Measurements from ENCODE around the gene XYLT1. TPM values are rescaled to one million over a fixed set of nuclear protein-coding genes. Genes with fewer than 3 reads are reported as not detected.

Gene XYLT1
- total and polyA plus RNA-seq, 9 of the 15 experiments (the other 6 are each of a cell fraction or from before 2014, with no cell fraction given): 0.03 to 0.09 (median 0.08) TPM; not detected in 6

- Histone ChIP-seq H4K20me1 (replicated peaks; ENCODE audit: control insufficient read depth, insufficient read depth, low read length) (no peaks in the 10 kb centered on the region; the same call in none of the 2 replicates), H3K27me3 (ENCODE audit: control insufficient read depth in 2 of 2, insufficient read depth in 2 of 2, low read length in 2 of 2) (peaks cover 0 to 26% of the 10 kb centered on the region in 2 experiments; a peak in 2 of 5 replicates), H3K79me2 (ENCODE audit: control insufficient read depth, insufficient read depth, low read length) (no peaks in the 10 kb centered on the region), H3K36me3 (ENCODE audit: control insufficient read depth, insufficient read depth, low read length) (no peaks in the 10 kb centered on the region), H3K9ac (ENCODE audit: insufficient read depth in 1 of 2, low read depth in 2 of 2, low read length in 2 of 2) (no peak overlapping the region), H3K9me3 (replicated peaks; ENCODE audit: control insufficient read depth, insufficient read depth, low read depth, low read length) (no peaks in the 10 kb centered on the region), H3K27ac (ENCODE audit: extremely low read depth, low read depth, low read length) (no peak overlapping the region), H2AFZ (ENCODE audit: low read depth, low read length) (no peak overlapping the region), H3K4me3 (no peak overlapping the region), H3K9me1 (ENCODE audit: control insufficient read depth, insufficient read depth, low read length) (no peaks in the 10 kb centered on the region), H3K4me2 (ENCODE audit: insufficient read depth, low read length) (no peak overlapping the region), H3K4me1 (replicated peaks in 1 of 2; ENCODE audit: control insufficient read depth in 2 of 2, insufficient read depth in 2 of 2, low read length in 2 of 2) (no peaks in the 10 kb centered on the region)
- in situ Hi-C loops (cut with MboI) (no loop called here), intact Hi-C loops (cut with micrococcal nuclease) (no loop called here)
- FAIRE-seq (no peak), ATAC-seq (no peak), DNase-seq (ENCODE audit: extremely low read depth in 1 of 4, low spot score in 3 of 4) (no peak)
- TF ChIP-seq TFE3 (CRISPR knock-in tag; IDR thresholded peaks at IDR 0.05) (no peak), HNRNPK (IDR thresholded peaks at IDR 0.05; ENCODE audit: low read depth, low read length, poor library complexity, severe bottlenecking) (no peak), ETV1 (tag; conservative IDR thresholded peaks at IDR 0.05; ENCODE audit: low read depth) (no peak), PURB (CRISPR knock-in tag; IDR thresholded peaks at IDR 0.05; ENCODE audit: low read depth) (no peak), GABPB2 (CRISPR knock-in tag; conservative IDR thresholded peaks at IDR 0.05) (no peak), ZNF551 (CRISPR knock-in tag; IDR thresholded peaks at IDR 0.05) (no peak), HMG20A (CRISPR knock-in tag; conservative IDR thresholded peaks at IDR 0.05) (no peak), STAG1 (CRISPR knock-in tag; IDR thresholded peaks at IDR 0.05; ENCODE audit: borderline replicate concordance) (no peak), MYC (IDR thresholded peaks at IDR 0.05; ENCODE audit: low read depth, low read length) (no peak), MYC (CRISPR knock-in tag; IDR thresholded peaks at IDR 0.05; ENCODE audit: borderline replicate concordance, low read depth) (no peak), ZBTB7A (IDR thresholded peaks at IDR 0.05; ENCODE audit: borderline replicate concordance, control insufficient read depth, low read depth, low read length) (no peak), SUPT5H (IDR thresholded peaks at IDR 0.05) (no peak), PTRF (tag; IDR thresholded peaks at IDR 0.05) (no peak), SRF (CRISPR knock-in tag; IDR thresholded peaks at IDR 0.05) (no peak), VEZF1 (CRISPR knock-in tag; IDR thresholded peaks at IDR 0.05) (no peak), PCBP1 (IDR thresholded peaks at IDR 0.05; ENCODE audit: low read depth, low read length, poor library complexity, severe bottlenecking) (no peak), LEF1 (IDR thresholded peaks at IDR 0.05) (no peak)
- ChIA-PET CTCF (ENCODE audit: low intra/inter-chr PET ratio) (no interaction called here), POLR2A (interaction anchor here (0.9 kb wide), 1 partner anchor 8 kb away, joined by 3 read pairs; no protein-coding TSS in a partner anchor)
- WGBS (ENCODE audit: insufficient coverage, low coverage, missing lambda C conversion rate): 6% methylated on average over 3 of the region's 3 CpGs
- BruUV-seq (replicated peaks): no TSS peak
Observed at GRCh38 chr16:17252701-17253100, 218.1 kb downstream of the XYLT1 start.

Data from K562 (cell line).